PC-3 (cell line): ENCODE measurements around the gene MAD1L1. TPM values are rescaled to one million over a fixed set of nuclear protein-coding genes. Genes with fewer than 3 reads are reported as not detected.

Experiments used
- ATAC-seq: fragments of 200-7000 bp; cut with Tn5 transposase; 2 replicates; pipeline ENCODE4 v1.9.1; 2020; ENCODE audit warnings: mild to moderate bottlenecking, moderate library complexity
- BruUV-seq: library from RNA; stranded (reverse); fragments of 400-500 nt; replicated peaks from 2 replicates; lab custom pipeline; 2021; lab: Mats Ljungman, UMichigan
- CTCF ChIA-PET: fragments of 300-600 bp; sonication (Branson Sonifier 250); formaldehyde crosslinking; loops from one replicate; lab custom pipeline; 2022; ENCODE audit warnings: antibody characterized with exemption; lab: Charles Lee
- POLR2A ChIA-PET: fragments of 300-600 bp; sonication (Branson Sonifier 250); formaldehyde crosslinking; loops from one replicate; lab custom pipeline; 2022; ENCODE audit warnings: antibody characterized with exemption; ENCODE audit not compliant: unreplicated experiment; lab: Charles Lee
- DNase-seq: peaks from one replicate; pipeline ENCODE4 v3.0.0-alpha.2; 2015
- H2AFZ ChIP-seq: fragments of 300-600 bp; sonication (generic); 2 replicates; pipeline ENCODE4 v1.6.0; 2016; ENCODE audit warnings: antibody characterized with exemption, low read length
- H3F3A ChIP-seq: fragments of 300-600 bp; sonication (generic); one replicate; pipeline ENCODE4 v1.6.0; 2017; ENCODE audit warnings: antibody characterized with exemption, low read length, control low read depth, mild to moderate bottlenecking; ENCODE audit not compliant: unreplicated experiment
- H3K27ac ChIP-seq: fragments of 300-600 bp; sonication (generic); 2 replicates; pipeline ENCODE4 v1.5.1; 2016; ENCODE audit warnings: mild to moderate bottlenecking, low read length
- H3K27me3 ChIP-seq: fragments of 300-600 bp; sonication (generic); 2 replicates; pipeline ENCODE4 v1.6.1; 2016; ENCODE audit warnings: low read length, mixed read lengths
- H3K36me3 ChIP-seq: fragments of 300-600 bp; sonication (generic); 2 replicates; pipeline ENCODE4 v1.6.1; 2016; ENCODE audit warnings: low read depth, mixed run types, low read length, mixed read lengths
- H3K4me1 ChIP-seq: fragments of 300-600 bp; sonication (generic); 2 replicates; pipeline ENCODE4 v1.5.1; 2016; ENCODE audit warnings: low read length; ENCODE audit not compliant: insufficient read depth
- H3K4me2 ChIP-seq: fragments of 300-600 bp; sonication (generic); 2 replicates; pipeline ENCODE4 v1.6.0; 2016; ENCODE audit warnings: low read length
- H3K4me3 ChIP-seq: fragments of 300-600 bp; sonication (generic); 2 replicates; pipeline ENCODE4 v1.5.1; 2016; ENCODE audit warnings: mild to moderate bottlenecking, low read length, mixed read lengths
- H3K79me2 ChIP-seq: fragments of 300-600 bp; sonication (generic); 2 replicates; pipeline ENCODE4 v1.6.1; 2017; ENCODE audit warnings: low read length, mixed read lengths
- H3K9ac ChIP-seq: fragments of 300-600 bp; sonication (generic); 2 replicates; pipeline ENCODE4 v1.6.0; 2016; ENCODE audit warnings: mild to moderate bottlenecking, low read length
- H3K9me2 ChIP-seq: fragments of 300-600 bp; sonication (generic); replicated peaks from 2 replicates; pipeline ENCODE4 v1.6.1; 2016; ENCODE audit warnings: mixed run types, low read length, mixed read lengths
- H3K9me3 ChIP-seq: fragments of 300-600 bp; sonication (generic); 2 replicates; pipeline ENCODE4 v1.6.1; 2016; ENCODE audit warnings: low read length, mixed read lengths
- H4K20me1 ChIP-seq: fragments of 300-600 bp; sonication (generic); 2 replicates; pipeline ENCODE4 v1.6.1; 2016; ENCODE audit warnings: low read length, mixed read lengths
- EZH2 ChIP-seq: fragments of 300-600 bp; sonication (generic); IDR thresholded peaks from one replicate; pipeline ENCODE4 v1.6.1; 2017; ENCODE audit warnings: antibody characterized with exemption, mild to moderate bottlenecking, low read length; ENCODE audit not compliant: unreplicated experiment
- EZH2phosphoT487 ChIP-seq: fragments of 300-600 bp; sonication (generic); IDR thresholded peaks from 2 replicates; pipeline ENCODE4 v1.6.1; 2018; ENCODE audit warnings: mild to moderate bottlenecking, antibody characterized with exemption, low read length, borderline replicate concordance
- intact Hi-C: fragments of 100-400 bp; cut with micrococcal nuclease; formaldehyde crosslinking; loops from 2 replicates; pipeline ENCODE4 v1.9.0; 2023
- total RNA-seq: library from RNA; depleted of rRNA; stranded (reverse); fragments of >200 nt; gene quantifications from 2 replicates; pipeline ENCODE4 v1.2.3, GENCODE V29; 2014
- TF ChIP-seq, protein P1 (sequence below): fragments of 300-600 bp; sonication (generic); conservative IDR thresholded peaks from 2 replicates; pipeline ENCODE4 v1.5.1; 2017; ENCODE audit warnings: antibody characterized with exemption, low read depth, mild to moderate bottlenecking, low read length

Gene MAD1L1
- total RNA-seq, 1 experiment from 2014 or later: 88.4 TPM

DNA sequence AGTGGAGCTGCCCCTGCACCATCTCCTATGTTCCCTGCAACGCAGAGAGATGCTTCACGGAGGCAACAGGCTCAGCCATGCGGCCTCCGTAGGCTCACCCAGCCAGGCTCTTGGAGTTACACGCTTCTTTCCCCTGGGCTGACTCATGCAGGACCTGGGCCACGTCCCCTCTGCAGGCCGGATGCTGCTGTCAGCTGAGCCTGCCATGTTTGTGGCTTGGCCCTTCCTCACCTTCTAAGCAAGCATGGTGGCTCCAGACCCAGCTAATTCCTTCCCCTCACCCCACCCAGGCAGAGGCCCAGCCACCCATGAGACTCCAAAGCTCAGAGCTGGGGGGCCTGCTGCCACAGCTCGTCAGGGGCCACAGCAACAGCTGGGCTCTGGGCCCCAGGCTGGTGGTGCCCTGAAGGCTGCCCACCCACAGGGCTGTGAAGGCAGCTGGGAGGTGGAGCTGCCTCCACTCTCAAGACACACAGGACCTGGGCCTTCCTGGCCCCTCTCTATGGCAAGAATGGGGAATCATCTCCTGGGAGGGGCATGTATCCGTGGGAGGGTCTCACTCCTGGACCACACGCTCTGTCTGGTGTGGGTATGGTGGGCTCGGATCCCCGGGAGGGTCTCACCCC, 343.1 kb downstream of the MAD1L1 start:
- 0 out of 2 replicates have a peak, but pooled peaks cover 3% of the 10 kb centered on the region for H3K4me1 ChIP-seq
- POLR2A ChIA-PET: no interaction called here
- TF ChIP-seq EZH2: no peak
- TF ChIP-seq, protein P1, sequence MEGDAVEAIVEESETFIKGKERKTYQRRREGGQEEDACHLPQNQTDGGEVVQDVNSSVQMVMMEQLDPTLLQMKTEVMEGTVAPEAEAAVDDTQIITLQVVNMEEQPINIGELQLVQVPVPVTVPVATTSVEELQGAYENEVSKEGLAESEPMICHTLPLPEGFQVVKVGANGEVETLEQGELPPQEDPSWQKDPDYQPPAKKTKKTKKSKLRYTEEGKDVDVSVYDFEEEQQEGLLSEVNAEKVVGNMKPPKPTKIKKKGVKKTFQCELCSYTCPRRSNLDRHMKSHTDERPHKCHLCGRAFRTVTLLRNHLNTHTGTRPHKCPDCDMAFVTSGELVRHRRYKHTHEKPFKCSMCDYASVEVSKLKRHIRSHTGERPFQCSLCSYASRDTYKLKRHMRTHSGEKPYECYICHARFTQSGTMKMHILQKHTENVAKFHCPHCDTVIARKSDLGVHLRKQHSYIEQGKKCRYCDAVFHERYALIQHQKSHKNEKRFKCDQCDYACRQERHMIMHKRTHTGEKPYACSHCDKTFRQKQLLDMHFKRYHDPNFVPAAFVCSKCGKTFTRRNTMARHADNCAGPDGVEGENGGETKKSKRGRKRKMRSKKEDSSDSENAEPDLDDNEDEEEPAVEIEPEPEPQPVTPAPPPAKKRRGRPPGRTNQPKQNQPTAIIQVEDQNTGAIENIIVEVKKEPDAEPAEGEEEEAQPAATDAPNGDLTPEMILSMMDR: no peak
- no peak for TF ChIP-seq EZH2phosphoT487

DNA sequence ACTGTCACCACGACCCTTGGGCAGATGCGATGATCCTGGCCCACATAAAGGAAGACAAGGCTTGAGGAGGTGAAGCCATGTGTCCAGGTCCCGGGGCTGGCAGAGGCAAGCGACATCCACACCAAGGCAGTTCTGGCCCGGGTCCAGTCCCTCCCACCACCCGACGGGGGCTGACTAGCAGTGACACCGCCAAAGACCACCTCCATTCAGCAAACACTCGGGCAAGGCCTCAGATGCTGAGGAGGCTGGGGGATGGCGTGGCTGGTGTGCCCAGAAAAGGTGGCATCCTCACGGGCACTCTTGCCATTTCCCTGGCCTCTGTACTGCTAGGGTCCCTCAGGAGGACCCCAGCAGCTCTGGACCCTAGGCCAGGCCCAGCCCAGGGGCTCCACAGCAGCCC, 343.7 kb downstream of the MAD1L1 start:
- H3K27me3 ChIP-seq: no peaks in the 10 kb centered on the region
- DNase-seq (no peak), ATAC-seq (no peak)
- ChIA-PET POLR2A (no interaction called here), CTCF (no interaction called here)
- peaks cover 13% of the 10 kb centered on the region for H3K36me3 ChIP-seq
- H3K9me2 ChIP-seq: no peaks in the 10 kb centered on the region
- no peak overlapping the region for H3K27ac ChIP-seq
- TF ChIP-seq EZH2phosphoT487: no peak
- TF ChIP-seq, protein P1: no peak
- TF ChIP-seq EZH2: no peak
- H3K4me3 ChIP-seq: no peak overlapping the region
- no peaks in the 10 kb centered on the region for H3K9me3 ChIP-seq
- 0 out of 2 replicates have a peak, but pooled peaks cover 3% of the 10 kb centered on the region for H3K4me1 ChIP-seq
- no peaks in the 10 kb centered on the region for H3K79me2 ChIP-seq
- BruUV-seq: no TSS peak
- H4K20me1 ChIP-seq: no peaks in the 10 kb centered on the region
- no peaks in the 10 kb centered on the region for H3F3A ChIP-seq
- H3K4me2 ChIP-seq: no peak overlapping the region
- H3K9ac ChIP-seq: no peak overlapping the region
- H2AFZ ChIP-seq: no peak overlapping the region
- intact Hi-C loops: no loop called here

More for the DNA sequence above, 343.1 kb downstream of the MAD1L1 start:
- Histone ChIP-seq H3K9ac (no peak overlapping the region), H3K4me3 (no peak overlapping the region), H3K9me2 (no peaks in the 10 kb centered on the region), H3K79me2 (no peaks in the 10 kb centered on the region), H4K20me1 (no peaks in the 10 kb centered on the region), H3K4me2 (no peak overlapping the region), H3K27ac (no peak overlapping the region), H3K27me3 (no peaks in the 10 kb centered on the region), H3K36me3 (peaks cover 13% of the 10 kb centered on the region), H3F3A (no peaks in the 10 kb centered on the region), H3K9me3 (no peaks in the 10 kb centered on the region), H2AFZ (no peak overlapping the region)
- no TSS peak for BruUV-seq
- intact Hi-C loops: no loop called here
- DNase-seq (peak; percentile 3), ATAC-seq (peak; percentile 57)
- CTCF ChIA-PET: interaction anchor here (0.5 kb wide), 1 partner anchor 37 kb away, joined by 3 read pairs; no protein-coding TSS in a partner anchor

- CTCF ChIA-PET: no interaction called here
- H3F3A ChIP-seq: no peaks in the 10 kb centered on the region
- no TSS peak for BruUV-seq
- no peaks in the 10 kb centered on the region for H3K9me3 ChIP-seq
- DNase-seq: no peak
- intact Hi-C loops: no loop called here
- TF ChIP-seq, protein P1: no peak
- TF ChIP-seq EZH2phosphoT487 (no peak), EZH2 (no peak)
- H4K20me1 ChIP-seq: no peaks in the 10 kb centered on the region
- H3K27me3 ChIP-seq: no peaks in the 10 kb centered on the region
- peaks cover 6% of the 10 kb centered on the region for H3K4me1 ChIP-seq
- no peaks in the 10 kb centered on the region for H3K9me2 ChIP-seq
- H3K4me2 ChIP-seq: no peak overlapping the region
- no peak for ATAC-seq
- H3K36me3 ChIP-seq: peaks cover 13% of the 10 kb centered on the region
- POLR2A ChIA-PET: no interaction called here
- H3K27ac ChIP-seq: no peak overlapping the region
- no peak overlapping the region for H3K9ac ChIP-seq
- no peak overlapping the region for H3K4me3 ChIP-seq
- H2AFZ ChIP-seq: no peak overlapping the region
- H3K79me2 ChIP-seq: no peaks in the 10 kb centered on the region
These were observed 344.3 kb downstream of the MAD1L1 start for GRCh38 chr7:1888425-1888824.
